MM.1S (cell line): ENCODE results near the gene ZFPM1.

Source experiments
- DNase-seq: peaks from one replicate; pipeline ENCODE4 v3.0.0-alpha.2; 2015
- H2AFZ ChIP-seq: fragments of 300-600 bp; sonication (generic); 2 replicates; pipeline ENCODE4 v1.6.0; 2016; ENCODE audit warnings: antibody characterized with exemption, low read length
- H3F3A ChIP-seq: fragments of 300-600 bp; sonication (generic); 2 replicates; pipeline ENCODE4 v1.6.1; 2016; ENCODE audit warnings: mild to moderate bottlenecking, antibody characterized with exemption, low read length, moderate library complexity, mixed read lengths; ENCODE audit not compliant: insufficient read depth
- H3K27ac ChIP-seq: fragments of 300-600 bp; sonication (generic); 2 replicates; pipeline ENCODE4 v1.5.1; 2016; ENCODE audit warnings: mild to moderate bottlenecking, low read length
- H3K27me3 ChIP-seq: fragments of 300-600 bp; sonication (generic); replicated peaks from 2 replicates; pipeline ENCODE4 v1.6.0; 2016; ENCODE audit warnings: low read length; ENCODE audit not compliant: insufficient read depth
- H3K36me3 ChIP-seq: fragments of 300-600 bp; sonication (generic); replicated peaks from 2 replicates; pipeline ENCODE4 v1.6.1; 2016; ENCODE audit warnings: mild to moderate bottlenecking, low read length, mixed read lengths; ENCODE audit not compliant: insufficient read depth
- H3K4me1 ChIP-seq: fragments of 300-600 bp; sonication (generic); 2 replicates; pipeline ENCODE4 v1.6.1; 2016; ENCODE audit warnings: low read length, mixed read lengths
- H3K4me2 ChIP-seq: fragments of 300-600 bp; sonication (generic); 2 replicates; pipeline ENCODE4 v1.6.0; 2016; ENCODE audit warnings: low read depth, low read length
- H3K4me3 ChIP-seq: fragments of 300-600 bp; sonication (generic); 2 replicates; pipeline ENCODE4 v1.5.1; 2016; ENCODE audit warnings: low read length, mixed read lengths
- H3K79me2 ChIP-seq: fragments of 300-600 bp; sonication (generic); 2 replicates; pipeline ENCODE4 v1.6.1; 2016; ENCODE audit warnings: mixed run types, low read length, mixed read lengths
- H3K9ac ChIP-seq: fragments of 300-600 bp; sonication (generic); 2 replicates; pipeline ENCODE4 v1.6.1; 2016; ENCODE audit warnings: low read length, mixed read lengths
- H3K9me2 ChIP-seq: fragments of 300-600 bp; sonication (generic); replicated peaks from 2 replicates; pipeline ENCODE4 v1.6.1; 2016; ENCODE audit warnings: mild to moderate bottlenecking, low read length, mixed read lengths; ENCODE audit not compliant: insufficient read depth
- H3K9me3 ChIP-seq: fragments of 300-600 bp; sonication (generic); replicated peaks from 2 replicates; pipeline ENCODE4 v1.6.1; 2016; ENCODE audit warnings: mild to moderate bottlenecking, low read length, mixed read lengths; ENCODE audit not compliant: insufficient read depth
- H4K20me1 ChIP-seq: fragments of 300-600 bp; sonication (generic); 2 replicates; pipeline ENCODE4 v1.6.1; 2016; ENCODE audit warnings: mild to moderate bottlenecking, low read length, moderate library complexity, mixed read lengths; ENCODE audit not compliant: insufficient read depth
- CTCF ChIP-seq: fragments of 300-600 bp; sonication (generic); IDR thresholded peaks from 2 replicates; pipeline ENCODE4 v1.5.1; 2016; ENCODE audit warnings: antibody characterized with exemption, low read length, mixed read lengths
- EZH2 ChIP-seq: fragments of 300-600 bp; sonication (generic); optimal IDR thresholded peaks from 2 replicates; pipeline ENCODE3; 2017; ENCODE audit warnings: low read depth, mild to moderate bottlenecking, antibody characterized with exemption, low read length, mixed read lengths
- EZH2phosphoT487 ChIP-seq: fragments of 300-600 bp; sonication (generic); IDR thresholded peaks from 2 replicates; pipeline ENCODE4 v1.6.1; 2018; ENCODE audit warnings: antibody characterized with exemption, low read length

ZFPM1 gene

GRCh38 chr16:88458039-88458772 lies 5.1 kb downstream of the ZFPM1 start:
- H3K9ac ChIP-seq, result no peak overlapping the region
- no peak for DNase-seq
- no peaks in the 10 kb centered on the region for H3K27me3 ChIP-seq
- peaks cover 7% of the 10 kb centered on the region for H3F3A ChIP-seq
- H3K4me2 ChIP-seq, result no peak overlapping the region
- H3K79me2 ChIP-seq, result peaks cover 80% of the 10 kb centered on the region
- no peaks in the 10 kb centered on the region for H3K9me2 ChIP-seq
- H3K27ac ChIP-seq, result no peak overlapping the region
- no peaks in the 10 kb centered on the region for H3K4me1 ChIP-seq
- no peaks in the 10 kb centered on the region for H3K36me3 ChIP-seq
- no peaks in the 10 kb centered on the region for H3K9me3 ChIP-seq
- no peak for TF ChIP-seq EZH2
- no peak for TF ChIP-seq CTCF
- no peak for TF ChIP-seq EZH2phosphoT487
- H4K20me1 ChIP-seq, result no peaks in the 10 kb centered on the region
- no peak overlapping the region for H3K4me3 ChIP-seq
- H2AFZ ChIP-seq, result no peak overlapping the region

- no peaks in the 10 kb centered on the region for H3K27me3 ChIP-seq
- TF ChIP-seq CTCF (no peak), EZH2phosphoT487 (no peak), EZH2 (no peak)
- H4K20me1 ChIP-seq, result no peaks in the 10 kb centered on the region
- H3F3A ChIP-seq, result peaks cover 7% of the 10 kb centered on the region
- no peaks in the 10 kb centered on the region for H3K36me3 ChIP-seq
- no peak overlapping the region for H3K4me3 ChIP-seq
- no peak for DNase-seq
- no peaks in the 10 kb centered on the region for H3K4me1 ChIP-seq
- H3K9ac ChIP-seq, result no peak overlapping the region
- H3K27ac ChIP-seq, result no peak overlapping the region
- no peak overlapping the region for H2AFZ ChIP-seq
- H3K4me2 ChIP-seq, result no peak overlapping the region
- peaks cover 85% of the 10 kb centered on the region for H3K79me2 ChIP-seq
- H3K9me3 ChIP-seq, result no peaks in the 10 kb centered on the region
- no peaks in the 10 kb centered on the region for H3K9me2 ChIP-seq
These were observed 5.7 kb downstream of the ZFPM1 start for GRCh38 chr16:88458773-88459235.

- TF ChIP-seq EZH2 (no peak), CTCF (no peak), EZH2phosphoT487 (no peak)
- no peaks in the 10 kb centered on the region for H3K9me2 ChIP-seq
- no peak overlapping the region for H3K4me3 ChIP-seq
- H3K36me3 ChIP-seq, result no peaks in the 10 kb centered on the region
- DNase-seq, result no peak
- no peak overlapping the region for H3K9ac ChIP-seq
- peaks cover 5% of the 10 kb centered on the region for H3F3A ChIP-seq
- H2AFZ ChIP-seq, result no peak overlapping the region
- no peak overlapping the region for H3K27ac ChIP-seq
- no peaks in the 10 kb centered on the region for H3K9me3 ChIP-seq
- no peak overlapping the region for H3K4me2 ChIP-seq
- H4K20me1 ChIP-seq, result no peaks in the 10 kb centered on the region
- H3K4me1 ChIP-seq, result no peaks in the 10 kb centered on the region
- H3K27me3 ChIP-seq, result no peaks in the 10 kb centered on the region
- peaks cover 86% of the 10 kb centered on the region for H3K79me2 ChIP-seq
These were observed 6.4 kb downstream of the ZFPM1 start for GRCh38 chr16:88459366-88460073.
